Measurements from ENCODE around the gene SLC2A1. TPM values are rescaled to one million over a fixed set of nuclear protein-coding genes. Genes with fewer than 3 reads are reported as not detected.
A peak's percentile ranks its signal among the peaks of the same experiment; 100 is the strongest.

SLC2A1 gene
- total RNA-seq, 1 donor from 2014 or later: 49.7 TPM

GRCh38 chr1:42962641-42963377, 4.1 kb upstream of the SLC2A1 start:
- no peak for DNase-seq (ENCODE audit: low spot score, unreplicated experiment)
- TF ChIP-seq CTCF (IDR thresholded peaks at IDR 0.05; ENCODE audit: unreplicated experiment): no peak
- no peaks in the 10 kb centered on the region for H3K9me3 Mint-ChIP-seq (ENCODE audit: low read depth)
- H3K4me1 Mint-ChIP-seq (ENCODE audit: low read depth): peaks cover 32% of the 10 kb centered on the region
- no peaks in the 10 kb centered on the region for H3K36me3 Mint-ChIP-seq (ENCODE audit: insufficient read depth)
- peak overlapping the region; percentile 87 for H3K27ac Mint-ChIP-seq
- peaks cover 53% of the 10 kb centered on the region for H3K27me3 Mint-ChIP-seq
- no peak overlapping the region for H3K4me3 Mint-ChIP-seq (ENCODE audit: low read depth)

- H3K27ac Mint-ChIP-seq: peak overlapping the region; percentile 0
- H3K36me3 Mint-ChIP-seq (ENCODE audit: insufficient read depth): no peaks in the 10 kb centered on the region
- H3K9me3 Mint-ChIP-seq (ENCODE audit: low read depth): no peaks in the 10 kb centered on the region
- peaks cover 38% of the 10 kb centered on the region for H3K4me1 Mint-ChIP-seq (ENCODE audit: low read depth)
- no peak for DNase-seq (ENCODE audit: low spot score, unreplicated experiment)
- no peak overlapping the region for H3K4me3 Mint-ChIP-seq (ENCODE audit: low read depth)
- peaks cover 43% of the 10 kb centered on the region for H3K27me3 Mint-ChIP-seq
- no peak for TF ChIP-seq CTCF (IDR thresholded peaks at IDR 0.05; ENCODE audit: unreplicated experiment)
These were observed 2.8 kb upstream of the SLC2A1 start for GRCh38 chr1:42961312-42962091.

GRCh38 chr1:42960566-42961311, 2.1 kb upstream of the SLC2A1 start:
- Mint-ChIP-seq H3K36me3 (ENCODE audit: insufficient read depth) (no peaks in the 10 kb centered on the region), H3K4me3 (ENCODE audit: low read depth) (no peak overlapping the region), H3K27me3 (peaks cover 43% of the 10 kb centered on the region), H3K9me3 (ENCODE audit: low read depth) (no peaks in the 10 kb centered on the region), H3K4me1 (ENCODE audit: low read depth) (peaks cover 40% of the 10 kb centered on the region), H3K27ac (peak overlapping the region; percentile 46)
- DNase-seq (ENCODE audit: low spot score, unreplicated experiment): no peak
- no peak for TF ChIP-seq CTCF (IDR thresholded peaks at IDR 0.05; ENCODE audit: unreplicated experiment)

- DNase-seq (ENCODE audit: low spot score, unreplicated experiment): no peak
- Mint-ChIP-seq H3K27ac (no peak overlapping the region), H3K9me3 (ENCODE audit: low read depth) (no peaks in the 10 kb centered on the region), H3K4me1 (ENCODE audit: low read depth) (peaks cover 38% of the 10 kb centered on the region), H3K27me3 (peaks cover 39% of the 10 kb centered on the region), H3K36me3 (ENCODE audit: insufficient read depth) (no peaks in the 10 kb centered on the region), H3K4me3 (ENCODE audit: low read depth) (peak overlapping the region; percentile 57)
- no peak for TF ChIP-seq CTCF (IDR thresholded peaks at IDR 0.05; ENCODE audit: unreplicated experiment)
These were observed 1.4 kb upstream of the SLC2A1 start for GRCh38 chr1:42960122-42960390.

- peaks cover 31% of the 10 kb centered on the region for H3K27me3 Mint-ChIP-seq
- DNase-seq (ENCODE audit: low spot score, unreplicated experiment): peak; percentile 42
These were observed 684 bp downstream of the SLC2A1 start for GRCh38 chr1:42957880-42958487.

More at GRCh38 chr1:42957880-42958487, 684 bp downstream of the SLC2A1 start:
- Mint-ChIP-seq H3K4me1 (ENCODE audit: low read depth) (peaks cover 34% of the 10 kb centered on the region), H3K4me3 (ENCODE audit: low read depth) (peak overlapping the region; percentile 81), H3K36me3 (ENCODE audit: insufficient read depth) (peaks cover 4% of the 10 kb centered on the region), H3K9me3 (ENCODE audit: low read depth) (no peaks in the 10 kb centered on the region), H3K27ac (peak overlapping the region; percentile 94)
- TF ChIP-seq CTCF (IDR thresholded peaks at IDR 0.05; ENCODE audit: unreplicated experiment): peak; percentile 31
